ENCODE results near the gene SPZ1. TPM values are rescaled to one million over a fixed set of nuclear protein-coding genes. Genes with fewer than 3 reads are reported as not detected.
A peak's percentile ranks its signal among the peaks of the same experiment; 100 is the strongest.
"Not testable (repeated sequence)": the region's sequence is repeated elsewhere in the genome, so short reads cannot be mapped to it uniquely, and the experiment has no call there.

The SPZ1 gene, protein sequence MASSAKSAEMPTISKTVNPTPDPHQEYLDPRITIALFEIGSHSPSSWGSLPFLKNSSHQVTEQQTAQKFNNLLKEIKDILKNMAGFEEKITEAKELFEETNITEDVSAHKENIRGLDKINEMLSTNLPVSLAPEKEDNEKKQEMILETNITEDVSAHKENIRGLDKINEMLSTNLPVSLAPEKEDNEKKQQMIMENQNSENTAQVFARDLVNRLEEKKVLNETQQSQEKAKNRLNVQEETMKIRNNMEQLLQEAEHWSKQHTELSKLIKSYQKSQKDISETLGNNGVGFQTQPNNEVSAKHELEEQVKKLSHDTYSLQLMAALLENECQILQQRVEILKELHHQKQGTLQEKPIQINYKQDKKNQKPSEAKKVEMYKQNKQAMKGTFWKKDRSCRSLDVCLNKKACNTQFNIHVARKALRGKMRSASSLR
- not detected in 2 replicates for total RNA-seq (2014; rRNA removed; shearing (Covaris generic))

GRCh38 chr5:80319702-80320101 is at the start of gene SPZ1:
TSS of gene SPZ1 (plus strand) at chr5:80320002. CDS start at chr5:80320216, 214 bp downstream.
- H3K4me3 ChIP-seq (ENCODE audit: insufficient read depth, low read depth, low read length): no peak within 1 kb of the TSS
- no peak for DNase-seq
- H3K27me3 ChIP-seq (ENCODE audit: control insufficient read depth, insufficient read depth, low read length): no peaks in the 10 kb centered on the region
- no peaks in the 10 kb centered on the region for H3K36me3 ChIP-seq (replicated peaks; ENCODE audit: control insufficient read depth, insufficient read depth, low read length)

GRCh38 chr5:80270543-80270942 is 49.3 kb upstream of the SPZ1 start:
- DNase-seq; H3K4me3 ChIP-seq (ENCODE audit: insufficient read depth, low read depth, low read length); H3K36me3 ChIP-seq (replicated peaks; ENCODE audit: control insufficient read depth, insufficient read depth, low read length); H3K27me3 ChIP-seq (ENCODE audit: control insufficient read depth, insufficient read depth, low read length): not testable (repeated sequence)

- no peaks in the 10 kb centered on the region for H3K27me3 ChIP-seq (ENCODE audit: control insufficient read depth, insufficient read depth, low read length)
- no peaks in the 10 kb centered on the region for H3K36me3 ChIP-seq (replicated peaks; ENCODE audit: control insufficient read depth, insufficient read depth, low read length)
- H3K4me3 ChIP-seq (ENCODE audit: insufficient read depth, low read depth, low read length): no peak overlapping the region
- DNase-seq: peak; percentile 53
These were observed 44.5 kb upstream of the SPZ1 start for GRCh38 chr5:80275347-80275746.

GRCh38 chr5:80276186-80276585 is 43.6 kb upstream of the SPZ1 start:
- H3K4me3 ChIP-seq (ENCODE audit: insufficient read depth, low read depth, low read length): no peak overlapping the region
- no peak for DNase-seq
- no peaks in the 10 kb centered on the region for H3K27me3 ChIP-seq (ENCODE audit: control insufficient read depth, insufficient read depth, low read length)
- H3K36me3 ChIP-seq (replicated peaks; ENCODE audit: control insufficient read depth, insufficient read depth, low read length): no peaks in the 10 kb centered on the region

- no peaks in the 10 kb centered on the region for H3K27me3 ChIP-seq (ENCODE audit: control insufficient read depth, insufficient read depth, low read length)
- DNase-seq: no peak
- no peak overlapping the region for H3K4me3 ChIP-seq (ENCODE audit: insufficient read depth, low read depth, low read length)
- H3K36me3 ChIP-seq (replicated peaks; ENCODE audit: control insufficient read depth, insufficient read depth, low read length): no peaks in the 10 kb centered on the region
These were observed 42.6 kb upstream of the SPZ1 start for GRCh38 chr5:80277191-80277590.

DNA sequence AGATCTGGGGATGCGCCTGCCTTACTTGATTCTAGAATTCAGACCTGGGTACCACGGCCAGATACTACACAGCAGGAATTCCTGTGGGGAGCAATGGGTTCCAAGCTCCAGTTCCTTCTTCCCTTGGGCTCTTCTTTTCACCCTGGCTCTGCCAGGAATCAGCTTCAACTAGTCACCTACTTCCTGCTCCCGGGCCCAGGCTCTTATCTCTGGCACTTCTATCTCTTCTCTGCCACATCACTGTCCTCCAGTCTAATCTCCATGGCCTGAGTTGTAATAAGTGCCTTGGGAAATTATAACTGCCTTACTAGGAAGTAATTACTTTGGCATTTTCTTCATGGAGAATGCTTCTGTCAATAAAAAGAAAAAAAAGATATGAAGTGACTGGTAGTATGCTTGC is 37.7 kb upstream of the SPZ1 start:
- Histone ChIP-seq H3K27me3 (ENCODE audit: control insufficient read depth, insufficient read depth, low read length) (no peaks in the 10 kb centered on the region), H3K4me3 (ENCODE audit: insufficient read depth, low read depth, low read length) (no peak overlapping the region), H3K36me3 (replicated peaks; ENCODE audit: control insufficient read depth, insufficient read depth, low read length) (no peaks in the 10 kb centered on the region)
- DNase-seq: no peak

GRCh38 chr5:80283360-80283759 is 36.4 kb upstream of the SPZ1 start:
- no peaks in the 10 kb centered on the region for H3K27me3 ChIP-seq (ENCODE audit: control insufficient read depth, insufficient read depth, low read length)
- H3K36me3 ChIP-seq (replicated peaks; ENCODE audit: control insufficient read depth, insufficient read depth, low read length): no peaks in the 10 kb centered on the region
- no peak overlapping the region for H3K4me3 ChIP-seq (ENCODE audit: insufficient read depth, low read depth, low read length)
- DNase-seq: no peak

GRCh38 chr5:80284720-80285119 is 35.1 kb upstream of the SPZ1 start:
- no peak for DNase-seq
- no peaks in the 10 kb centered on the region for H3K36me3 ChIP-seq (replicated peaks; ENCODE audit: control insufficient read depth, insufficient read depth, low read length)
- no peak overlapping the region for H3K4me3 ChIP-seq (ENCODE audit: insufficient read depth, low read depth, low read length)
- H3K27me3 ChIP-seq (ENCODE audit: control insufficient read depth, insufficient read depth, low read length): no peaks in the 10 kb centered on the region

GRCh38 chr5:80288177-80288576 is 31.6 kb upstream of the SPZ1 start:
- H3K36me3 ChIP-seq (replicated peaks; ENCODE audit: control insufficient read depth, insufficient read depth, low read length): no peaks in the 10 kb centered on the region
- DNase-seq: no peak
- no peaks in the 10 kb centered on the region for H3K27me3 ChIP-seq (ENCODE audit: control insufficient read depth, insufficient read depth, low read length)

GRCh38 chr5:80289320-80289719 is 30.5 kb upstream of the SPZ1 start:
- H3K4me3 ChIP-seq (ENCODE audit: insufficient read depth, low read depth, low read length): no peak overlapping the region
- DNase-seq: no peak
- no peaks in the 10 kb centered on the region for H3K27me3 ChIP-seq (ENCODE audit: control insufficient read depth, insufficient read depth, low read length)
- no peaks in the 10 kb centered on the region for H3K36me3 ChIP-seq (replicated peaks; ENCODE audit: control insufficient read depth, insufficient read depth, low read length)

More at GRCh38 chr5:80288177-80288576, 31.6 kb upstream of the SPZ1 start:
- no peak overlapping the region for H3K4me3 ChIP-seq (ENCODE audit: insufficient read depth, low read depth, low read length)

DNA sequence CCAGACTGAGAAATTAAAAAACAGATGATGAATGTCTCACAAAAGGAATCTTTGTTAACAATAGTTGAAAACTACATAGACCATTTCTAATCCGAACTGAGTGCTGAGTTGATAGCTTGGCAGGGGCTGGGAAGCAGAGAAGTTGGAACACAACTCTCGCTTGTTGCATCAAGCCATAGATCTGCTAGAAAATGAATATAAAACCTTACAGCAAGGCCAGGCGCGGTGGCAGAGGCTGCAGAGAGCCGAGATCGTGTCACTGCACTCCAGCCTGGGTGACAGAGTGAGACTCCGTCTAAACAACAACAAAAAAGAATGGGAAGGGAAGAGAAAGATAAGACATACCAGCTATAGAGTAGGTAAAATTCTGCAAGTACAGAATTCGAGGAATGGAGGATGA is 28.0 kb upstream of the SPZ1 start:
- no peaks in the 10 kb centered on the region for H3K36me3 ChIP-seq (replicated peaks; ENCODE audit: control insufficient read depth, insufficient read depth, low read length)

GRCh38 chr5:80296121-80296520 is 23.7 kb upstream of the SPZ1 start:
- Histone ChIP-seq H3K36me3 (replicated peaks; ENCODE audit: control insufficient read depth, insufficient read depth, low read length) (no peaks in the 10 kb centered on the region), H3K27me3 (ENCODE audit: control insufficient read depth, insufficient read depth, low read length) (no peaks in the 10 kb centered on the region), H3K4me3 (ENCODE audit: insufficient read depth, low read depth, low read length) (no peak overlapping the region)
- DNase-seq: no peak

More for the DNA sequence above, 28.0 kb upstream of the SPZ1 start:
- H3K4me3 ChIP-seq (ENCODE audit: insufficient read depth, low read depth, low read length): no peak overlapping the region
- DNase-seq: no peak
- H3K27me3 ChIP-seq (ENCODE audit: control insufficient read depth, insufficient read depth, low read length): no peaks in the 10 kb centered on the region

- Histone ChIP-seq H3K27me3 (ENCODE audit: control insufficient read depth, insufficient read depth, low read length) (no peaks in the 10 kb centered on the region), H3K4me3 (ENCODE audit: insufficient read depth, low read depth, low read length) (no peak overlapping the region), H3K36me3 (replicated peaks; ENCODE audit: control insufficient read depth, insufficient read depth, low read length) (no peaks in the 10 kb centered on the region)
- DNase-seq: no peak
These were observed 20.2 kb upstream of the SPZ1 start for GRCh38 chr5:80299601-80300000.

DNA sequence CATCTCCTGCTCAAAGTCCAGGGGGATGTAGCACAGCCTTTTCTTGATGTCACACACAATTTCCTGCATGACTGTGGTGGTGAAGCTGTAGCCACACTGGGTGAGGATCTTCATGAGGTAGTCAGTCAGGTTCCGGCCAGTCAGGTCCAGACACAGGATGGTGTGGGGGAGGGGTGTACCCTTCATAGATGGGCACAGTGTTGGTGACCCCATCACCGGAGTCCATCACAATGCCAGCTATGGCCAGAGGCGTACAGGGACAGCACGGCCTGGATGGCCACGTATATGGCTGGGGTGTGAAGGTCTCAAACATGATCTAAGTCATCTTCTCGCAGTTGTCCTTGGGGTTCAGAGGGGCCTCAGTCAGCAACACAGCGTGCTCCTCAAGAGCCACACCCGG is 19.7 kb upstream of the SPZ1 start:
- DNase-seq: no peak
- Histone ChIP-seq H3K4me3 (ENCODE audit: insufficient read depth, low read depth, low read length) (no peak overlapping the region), H3K27me3 (ENCODE audit: control insufficient read depth, insufficient read depth, low read length) (no peaks in the 10 kb centered on the region), H3K36me3 (replicated peaks; ENCODE audit: control insufficient read depth, insufficient read depth, low read length) (no peaks in the 10 kb centered on the region)

DNA sequence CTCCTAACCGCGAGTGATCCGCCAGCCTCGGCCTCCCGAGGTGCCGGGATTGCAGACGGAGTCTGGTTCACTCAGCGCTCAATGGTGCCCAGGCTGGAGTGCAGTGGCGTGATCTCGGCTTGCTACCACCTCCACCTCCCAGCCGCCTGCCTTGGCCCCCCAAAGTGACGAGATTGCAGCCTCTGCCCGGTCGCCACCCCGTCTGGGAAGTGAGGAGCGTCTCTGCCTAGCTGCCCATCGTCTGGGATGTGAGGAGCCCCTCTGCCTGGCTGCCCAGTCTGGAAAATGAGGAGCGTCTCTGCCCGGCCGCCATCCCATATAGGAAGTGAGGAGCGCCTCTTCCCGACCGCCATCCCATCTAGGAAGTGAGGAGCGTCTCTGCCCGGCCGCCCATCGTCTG is 19.0 kb upstream of the SPZ1 start:
- not testable (repeated sequence) for H3K36me3 ChIP-seq (replicated peaks; ENCODE audit: control insufficient read depth, insufficient read depth, low read length); DNase-seq; H3K4me3 ChIP-seq (ENCODE audit: insufficient read depth, low read depth, low read length); H3K27me3 ChIP-seq (ENCODE audit: control insufficient read depth, insufficient read depth, low read length)

Data from H7 (cell line).